K562 (cell line): ENCODE results near the gene RCL1. TPM values are rescaled to one million over a fixed set of nuclear protein-coding genes. Genes with fewer than 3 reads are reported as not detected.

Source experiments
- ATAC-seq: fragments of 200-7000 bp; cut with Tn5 transposase; 3 replicates; pipeline ENCODE4 v1.9.1; 2020; ENCODE audit warnings: moderate library complexity
- BruUV-seq: library from RNA; stranded (reverse); fragments of 400-500 nt; replicated peaks from 2 replicates; lab custom pipeline; 2021; lab: Mats Ljungman, UMichigan
- CTCF ChIA-PET: fragments of 300-600 bp; formaldehyde crosslinking; extraction: SDS; loops from one replicate; lab custom pipeline; 2021; ENCODE audit warnings: low intra/inter-chr PET ratio; lab: Yijun Ruan, JAX
- POLR2A ChIA-PET: fragments of 300-600, 350-650 bp; sonication (Branson Sonifier 250); formaldehyde crosslinking; extraction: SDS; loops from one replicate; lab custom pipeline; 2021; ENCODE audit warnings: antibody characterized with exemption, inconsistent platforms; lab: Yijun Ruan, JAX
- DNase-seq, 4 experiments: peaks; one replicate each; pipeline versions ENCODE4 v3.0.0 to v3.0.0-alpha.2; 2011 to 2018; ENCODE audit warnings: low spot score in 3 of 4, mixed read lengths in 3 of 4; ENCODE audit errors: extremely low read depth in 1 of 4
- FAIRE-seq: peaks from 2 replicates; lab custom pipeline; 2011; peaks lifted over from hg19 to GRCh38; lab: Jason Lieb, UNC
- H2AFZ ChIP-seq: 2 replicates; pipeline ENCODE4 v1.6.0; 2011; ENCODE audit warnings: low read depth, low read length, control low read depth, inconsistent platforms
- H3K27ac ChIP-seq: fragments of 200-600 bp; 3 replicates; pipeline ENCODE4 v1.8.0; 2011; ENCODE audit warnings: low read depth, mild to moderate bottlenecking, control low read depth, inconsistent platforms, low read length, moderate library complexity, mixed read lengths; ENCODE audit errors: extremely low read depth
- H3K27me3 ChIP-seq, 2 experiments: fragments of 300-600 bp in 1 of 2; 2 replicates in 1 of 2; 3 replicates in 1 of 2; pipeline versions ENCODE4 v1.6.0 to v1.8.0; 2011; ENCODE audit warnings: inconsistent platforms in 2 of 2, low read length in 2 of 2, mild to moderate bottlenecking in 1 of 2, mixed read lengths in 1 of 2, moderate library complexity in 1 of 2; ENCODE audit not compliant: control insufficient read depth in 2 of 2, insufficient read depth in 2 of 2
- H3K36me3 ChIP-seq: fragments of 300-600 bp; 3 replicates; pipeline ENCODE4 v1.8.0; 2011; ENCODE audit warnings: mild to moderate bottlenecking, low read length, inconsistent platforms; ENCODE audit not compliant: control insufficient read depth, insufficient read depth
- H3K4me1 ChIP-seq, 2 experiments: fragments of 200-600 bp in 1 of 2; replicated peaks in 1 of 2; 2 replicates in 1 of 2; 3 replicates in 1 of 2; pipeline versions ENCODE4 v1.5.1 to v1.8.0; 2011; ENCODE audit warnings: inconsistent platforms in 2 of 2, low read length in 2 of 2, mild to moderate bottlenecking in 1 of 2, mixed read lengths in 1 of 2, moderate library complexity in 1 of 2; ENCODE audit not compliant: control insufficient read depth in 2 of 2, insufficient read depth in 2 of 2
- H3K4me2 ChIP-seq: 2 replicates; pipeline ENCODE4 v1.6.1; 2011; ENCODE audit warnings: low read length, control low read depth, inconsistent platforms, mixed read lengths; ENCODE audit not compliant: insufficient read depth
- H3K4me3 ChIP-seq: fragments of 200-600 bp; sonication (generic), shearing (Covaris generic); 2 replicates; pipeline ENCODE4 v1.5.1; 2016; ENCODE audit warnings: control low read depth, inconsistent platforms
- H3K79me2 ChIP-seq: fragments of 200-600 bp; 3 replicates; pipeline ENCODE4 v1.8.0; 2011; ENCODE audit warnings: low read length, inconsistent platforms; ENCODE audit not compliant: control insufficient read depth, insufficient read depth
- H3K9ac ChIP-seq, 2 experiments: 2 replicates each; pipeline versions ENCODE4 v1.6.0 to v1.6.1; 2011; ENCODE audit warnings: low read depth in 2 of 2, low read length in 2 of 2, control low read depth in 1 of 2, inconsistent platforms in 1 of 2, mild to moderate bottlenecking in 1 of 2, mixed read lengths in 1 of 2; ENCODE audit not compliant: insufficient read depth in 1 of 2
- H3K9me1 ChIP-seq: one replicate; pipeline ENCODE4 v1.6.0; 2011; ENCODE audit warnings: inconsistent platforms, mild to moderate bottlenecking, low read length, moderate library complexity; ENCODE audit not compliant: control insufficient read depth, insufficient read depth
- H3K9me3 ChIP-seq: replicated peaks from 2 replicates; pipeline ENCODE4 v1.5.1; 2011; ENCODE audit warnings: low read depth, low read length, inconsistent platforms; ENCODE audit not compliant: control insufficient read depth, insufficient read depth
- H4K20me1 ChIP-seq: replicated peaks from 2 replicates; pipeline ENCODE4 v1.6.1; 2011; ENCODE audit warnings: low read length, inconsistent platforms, mixed read lengths; ENCODE audit not compliant: control insufficient read depth, insufficient read depth
- ARID1B ChIP-seq: fragments of 450-650 bp; IDR thresholded peaks from 2 replicates; pipeline ENCODE4 v1.6.1; 2016; ENCODE audit warnings: antibody characterized with exemption, mild to moderate bottlenecking, inconsistent platforms
- CBFA2T3 ChIP-seq: fragments of 450-650 bp; IDR thresholded peaks from 2 replicates; pipeline ENCODE4 v1.6.1; 2017
- CXXC5 ChIP-seq: fragments of 250-450 bp; sonication (Bioruptor Pico); IDR thresholded peaks from 2 replicates; pipeline ENCODE4 v1.8.0; 2022; ENCODE audit warnings: inconsistent platforms, mild to moderate bottlenecking, moderate library complexity
- ILK ChIP-seq: fragments of 450-650 bp; IDR thresholded peaks from 2 replicates; pipeline ENCODE4 v1.6.1; 2016; ENCODE audit warnings: missing genetic modification characterization, low read depth, mild to moderate bottlenecking, missing compliant biosample characterization, moderate library complexity, borderline replicate concordance
- JUND ChIP-seq, 2 experiments: IDR thresholded peaks; 2 replicates in 1 of 2; 3 replicates in 1 of 2; pipeline ENCODE4 v1.6.1; 2011; ENCODE audit warnings: borderline replicate concordance in 2 of 2, low read depth in 2 of 2, low read length in 2 of 2, improper control_type of control experiment in 1 of 2, missing biosample characterization in 1 of 2, missing genetic modification characterization in 1 of 2, missing genetic modification reagents in 1 of 2
- KAT2B ChIP-seq: IDR thresholded peaks from one replicate; pipeline ENCODE4 v1.6.1; 2012; ENCODE audit warnings: low read depth, mild to moderate bottlenecking, control low read depth, inconsistent platforms, low read length, moderate library complexity
- RFX1 ChIP-seq: fragments of 450-650 bp; IDR thresholded peaks from 2 replicates; pipeline ENCODE4 v1.6.1; 2016; ENCODE audit warnings: mild to moderate bottlenecking, moderate library complexity
- SMARCA4 ChIP-seq: fragments of 450-650 bp; IDR thresholded peaks from 2 replicates; pipeline ENCODE4 v1.6.1; 2016
- ZNF76 ChIP-seq: fragments of 250-450 bp; sonication (Bioruptor Pico); IDR thresholded peaks from 2 replicates; pipeline ENCODE4 v1.4.0; 2020; ENCODE audit warnings: mild to moderate bottlenecking, moderate library complexity, borderline replicate concordance
- WGBS: fragments of 100-300 bp; shearing (Covaris generic); methylation state at CpG from one replicate; pipeline ENCODE4 v1.1.6; 2016; ENCODE audit warnings: low coverage, mixed read lengths; ENCODE audit not compliant: insufficient coverage; ENCODE audit errors: missing lambda C conversion rate; 5-methylcytosine and 5-hydroxymethylcytosine counted together
- in situ Hi-C: fragments of 300-500 bp; cut with MboI; formaldehyde crosslinking; loops from 4 replicates; pipeline ENCODE4 v1.15.0; 2018; ENCODE audit warnings: inconsistent platforms, mixed read lengths
- intact Hi-C: fragments of 100-400 bp; cut with micrococcal nuclease; formaldehyde crosslinking; loops from 2 replicates; pipeline ENCODE4 v1.14.2; 2022
- polyA plus RNA-seq, 8 experiments: library from polyadenylated mRNA; depleted of rRNA in 4 of 8; stranded (reverse) in 5 of 8; unstranded in 3 of 8; fragments of >200 nt; fragmentation: Nextera tagmentation in 2 of 8; fragmentation: Illumina TruSeq in 1 of 8; extraction: Ambion mirVana in 2 of 8; extraction: Trizol in 1 of 8; gene quantifications; 2 replicates each; pipeline versions ENCODE4 v1.2.1 to v1.2.3, GENCODE V29; 2011 to 2014; ENCODE audit warnings: inconsistent platforms in 1 of 8, missing spikeins in 1 of 8
- total RNA-seq, 7 experiments: library from RNA; depleted of rRNA in 6 of 7; stranded (reverse); fragments of >200 nt in 6 of 7; fragmentation: Illumina TruSeq in 2 of 7; extraction: Trizol in 2 of 7; gene quantifications; 2 replicates each; pipeline versions ENCODE4 v1.2.1 to v1.2.3, GENCODE V29; 2011 to 2021; ENCODE audit warnings: low replicate concordance in 1 of 7
- TF ChIP-seq, protein P1 (sequence below), 3 experiments: fragments of 200-800 bp in 1 of 3; sonication (Bioruptor generic) in 1 of 3; sonication (generic) in 1 of 3; formaldehyde crosslinking in 1 of 3; IDR thresholded peaks; 2 replicates each; pipeline versions ENCODE4 v1.6.1 to v1.8.0; 2016 to 2022; ENCODE audit warnings: mild to moderate bottlenecking in 2 of 3, missing compliant biosample characterization in 2 of 3, missing genetic modification characterization in 2 of 3, missing genetic modification reagents in 1 of 3
- TF ChIP-seq, protein P2 (sequence below), 2 experiments: fragments of 150-350 bp in 1 of 2; IDR thresholded peaks; 2 replicates each; pipeline ENCODE4 v1.6.1; 2012 to 2016; ENCODE audit warnings: low read depth in 2 of 2, low read length in 2 of 2, mild to moderate bottlenecking in 1 of 2, moderate library complexity in 1 of 2

RCL1 gene
- total and polyA plus RNA-seq, 9 of the 15 experiments (the other 6 are each of a cell fraction or from before 2014, with no cell fraction given): 24.0 to 67.7 (median 38.6) TPM

DNA sequence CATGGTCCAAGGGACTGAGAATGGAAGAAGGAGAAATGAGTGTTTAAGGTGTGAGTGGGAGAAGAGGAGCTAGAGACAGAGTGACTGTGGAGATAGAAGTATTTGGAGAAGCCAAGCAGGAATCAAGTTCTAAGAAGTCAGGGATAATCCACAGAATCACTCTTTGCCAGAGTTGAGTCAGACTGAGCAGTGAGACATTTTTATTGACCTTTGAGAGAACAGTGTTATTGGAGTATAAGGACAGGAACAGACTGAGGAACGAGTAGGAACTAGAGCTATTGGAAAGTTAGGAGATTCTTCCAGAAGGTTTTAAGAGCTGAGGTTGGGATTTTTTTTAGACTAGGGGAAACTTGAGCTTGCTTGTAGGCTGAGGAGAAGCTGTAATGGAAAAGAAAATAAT lies 37.2 kb downstream of the RCL1 start:
- FAIRE-seq (peak; percentile 26), ATAC-seq (no peak), DNase-seq (peak in 1 of 4 experiments; percentile 36)
- H3K79me2 ChIP-seq: peaks cover 97% of the 10 kb centered on the region
- H3K27ac ChIP-seq: peak overlapping the region; percentile 69; the same call in 2 of the 3 replicates
- H3K4me2 ChIP-seq: peak overlapping the region; percentile 32; the same call in 1 of the 2 replicates
- H3K27me3 ChIP-seq: no peaks in the 10 kb centered on the region
- in situ Hi-C loops: no loop called here
- POLR2A ChIA-PET: interaction anchor here (1.4 to 2.9 kb wide), 3 partner anchors 9 to 36 kb away, joined by 3 to 13 read pairs (median 4); no protein-coding TSS in a partner anchor
- no peak overlapping the region for H2AFZ ChIP-seq
- peak; percentile 53; the same call in 1 of the 2 replicates for TF ChIP-seq ARID1B
- TF ChIP-seq CBFA2T3: peak; percentile 30
- TF ChIP-seq, protein P1, sequence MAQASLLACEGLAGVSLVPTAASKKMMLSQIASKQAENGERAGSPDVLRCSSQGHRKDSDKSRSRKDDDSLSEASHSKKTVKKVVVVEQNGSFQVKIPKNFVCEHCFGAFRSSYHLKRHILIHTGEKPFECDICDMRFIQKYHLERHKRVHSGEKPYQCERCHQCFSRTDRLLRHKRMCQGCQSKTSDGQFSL (CRISPR knock-in tag; IDR thresholded peaks at IDR 0.05): no peak
- TF ChIP-seq, protein P1 (tag; IDR thresholded peaks at IDR 0.05): no peak
- TF ChIP-seq ZNF76 (CRISPR knock-in tag): no peak
- TF ChIP-seq, protein P2, sequence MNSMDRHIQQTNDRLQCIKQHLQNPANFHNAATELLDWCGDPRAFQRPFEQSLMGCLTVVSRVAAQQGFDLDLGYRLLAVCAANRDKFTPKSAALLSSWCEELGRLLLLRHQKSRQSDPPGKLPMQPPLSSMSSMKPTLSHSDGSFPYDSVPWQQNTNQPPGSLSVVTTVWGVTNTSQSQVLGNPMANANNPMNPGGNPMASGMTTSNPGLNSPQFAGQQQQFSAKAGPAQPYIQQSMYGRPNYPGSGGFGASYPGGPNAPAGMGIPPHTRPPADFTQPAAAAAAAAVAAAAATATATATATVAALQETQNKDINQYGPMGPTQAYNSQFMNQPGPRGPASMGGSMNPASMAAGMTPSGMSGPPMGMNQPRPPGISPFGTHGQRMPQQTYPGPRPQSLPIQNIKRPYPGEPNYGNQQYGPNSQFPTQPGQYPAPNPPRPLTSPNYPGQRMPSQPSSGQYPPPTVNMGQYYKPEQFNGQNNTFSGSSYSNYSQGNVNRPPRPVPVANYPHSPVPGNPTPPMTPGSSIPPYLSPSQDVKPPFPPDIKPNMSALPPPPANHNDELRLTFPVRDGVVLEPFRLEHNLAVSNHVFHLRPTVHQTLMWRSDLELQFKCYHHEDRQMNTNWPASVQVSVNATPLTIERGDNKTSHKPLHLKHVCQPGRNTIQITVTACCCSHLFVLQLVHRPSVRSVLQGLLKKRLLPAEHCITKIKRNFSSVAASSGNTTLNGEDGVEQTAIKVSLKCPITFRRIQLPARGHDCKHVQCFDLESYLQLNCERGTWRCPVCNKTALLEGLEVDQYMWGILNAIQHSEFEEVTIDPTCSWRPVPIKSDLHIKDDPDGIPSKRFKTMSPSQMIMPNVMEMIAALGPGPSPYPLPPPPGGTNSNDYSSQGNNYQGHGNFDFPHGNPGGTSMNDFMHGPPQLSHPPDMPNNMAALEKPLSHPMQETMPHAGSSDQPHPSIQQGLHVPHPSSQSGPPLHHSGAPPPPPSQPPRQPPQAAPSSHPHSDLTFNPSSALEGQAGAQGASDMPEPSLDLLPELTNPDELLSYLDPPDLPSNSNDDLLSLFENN (IDR thresholded peaks at IDR 0.05; ENCODE audit: low read depth in 2 of 2, low read length in 2 of 2): no peak
- TF ChIP-seq CXXC5 (CRISPR knock-in tag): 0 out of 2 replicates have a peak, but pooled peaks have one; percentile 4
- peak; percentile 7; the same call in 1 of the 2 replicates for TF ChIP-seq JUND (IDR thresholded peaks at IDR 0.05; ENCODE audit: borderline replicate concordance, low read depth, low read length)
- TF ChIP-seq JUND (tag; IDR thresholded peaks at IDR 0.05; ENCODE audit: borderline replicate concordance, low read depth, low read length): no peak; the same call in 2 of the 3 replicates
- TF ChIP-seq SMARCA4: 0 out of 2 replicates have a peak, but pooled peaks have one; percentile 32
- TF ChIP-seq RFX1: no peak
- TF ChIP-seq KAT2B: no peak
- no peak for TF ChIP-seq ILK
- H3K9ac ChIP-seq: peak overlapping the region in 1 of 2 experiments; percentile 21; a peak in 1 of 4 replicates
- intact Hi-C loops: loop anchor here (5.0 kb wide), 2 partner anchors 32 to 33 kb away; no protein-coding TSS in a partner anchor
- 20% methylated on average over 1 of the region's 1 CpG for WGBS
- TSS peak; percentile 7 for BruUV-seq
- peaks cover 14 to 71% of the 10 kb centered on the region in 2 experiments for H3K4me1 ChIP-seq
- H4K20me1 ChIP-seq: no peaks in the 10 kb centered on the region
- H3K4me3 ChIP-seq: no peak overlapping the region
- CTCF ChIA-PET: no interaction called here
- peaks cover 77% of the 10 kb centered on the region for H3K36me3 ChIP-seq
- H3K9me1 ChIP-seq: no peaks in the 10 kb centered on the region
- H3K9me3 ChIP-seq: no peaks in the 10 kb centered on the region
